Psoas muscle (tissue), 8 donors: ENCODE data around the gene DYNLT4. TPM values are rescaled to one million over a fixed set of nuclear protein-coding genes. Genes with fewer than 3 reads are reported as not detected.

Source experiments
- ATAC-seq, 4 donors: fragments of 200-7000 bp; cut with Tn5 transposase; one replicate each; pipeline ENCODE4 v1.9.1; 2020; ENCODE audit warnings: moderate library complexity in 3 of 4, mild to moderate bottlenecking in 2 of 4
- DNase-seq, 2 donors: peaks; one replicate each; pipeline ENCODE4 v3.0.0-alpha.2; 2020
- H3K27ac ChIP-seq: fragments of 200-600 bp; one replicate; pipeline ENCODE4 v1.8.0; 2022
- H3K27me3 ChIP-seq, 3 donors: fragments of 200-600 bp in 1 of 3; one replicate each; pipeline versions ENCODE4 v1.6.1 to v1.8.0; 2013 to 2022; ENCODE audit warnings: low read length in 2 of 3, mild to moderate bottlenecking in 2 of 3, moderate library complexity in 1 of 3; ENCODE audit not compliant: insufficient read depth in 3 of 3
- H3K36me3 ChIP-seq, 2 donors: fragments of 200-600 bp in 1 of 2; one replicate each; pipeline versions ENCODE4 v1.6.1 to v1.8.0; 2013 to 2022; ENCODE audit warnings: low read depth in 1 of 2, mild to moderate bottlenecking in 1 of 2, moderate library complexity in 1 of 2; ENCODE audit not compliant: insufficient read depth in 1 of 2
- H3K4me1 ChIP-seq: fragments of 200-600 bp; one replicate; pipeline ENCODE4 v1.8.0; 2022
- H3K4me3 ChIP-seq: fragments of 200-600 bp; one replicate; pipeline ENCODE4 v1.8.0; 2022; ENCODE audit warnings: mild to moderate bottlenecking
- H3K9me3 ChIP-seq: fragments of 200-600 bp; one replicate; pipeline ENCODE4 v1.8.0; 2022
- WGBS, 3 donors: extraction: QIAGEN DNeasy Blood & Tissue Kit; methylation state at CpG; one replicate each; pipeline versions ENCODE4 v1.1.6 to v1.1.7; 2013; 5-methylcytosine and 5-hydroxymethylcytosine counted together
- intact Hi-C, 2 donors: fragments of 100-400 bp; cut with DNase I; formaldehyde crosslinking; loops; one replicate each; pipeline versions ENCODE4 v1.11.0 to v1.14.2; 2022
- polyA plus RNA-seq, 3 donors: library from polyadenylated mRNA; stranded (reverse); fragments of 200-250 nt; gene quantifications; one replicate each; pipeline ENCODE4 v1.2.3, GENCODE V29; 2013
- total RNA-seq, 4 donors: library from RNA; stranded (reverse); fragmentation: NEBNext Ultra II Directional in 2 of 4; extraction: Animal tissue kit (Norgen Biotek cat#: 25700) in 2 of 4; gene quantifications; one replicate each; pipeline versions ENCODE4 v1.2.1 to v1.2.4, GENCODE V29; 2021 to 2023
- TF ChIP-seq, protein P1 (sequence below): fragments of 200-600 bp; IDR thresholded peaks from one replicate; pipeline ENCODE4 v1.8.0; 2022; ENCODE audit warnings: antibody characterized with exemption
- donor health status: healthy with polysubstance abuse.
- donor health status: DM: no; HTN: no; CAD: no; lungs with moderate emphysema.
- donor health status: Bipolar disorder and iron deficiency.
- donor health status: healthy.
- donor health status: DM: yes; HTN: yes; CAD: no.
- donor health status: DM: no; HTN: no; CAD: no.
- donor health status: DM: no; HTN: no; CAD: no.
- donor health status: DM: yes; HTN: yes; CAD: no.

DYNLT4 gene
- total and polyA plus RNA-seq, 7 donors = 0.06 to 0.59 (median 0.32) TPM; not detected in 2

DNA sequence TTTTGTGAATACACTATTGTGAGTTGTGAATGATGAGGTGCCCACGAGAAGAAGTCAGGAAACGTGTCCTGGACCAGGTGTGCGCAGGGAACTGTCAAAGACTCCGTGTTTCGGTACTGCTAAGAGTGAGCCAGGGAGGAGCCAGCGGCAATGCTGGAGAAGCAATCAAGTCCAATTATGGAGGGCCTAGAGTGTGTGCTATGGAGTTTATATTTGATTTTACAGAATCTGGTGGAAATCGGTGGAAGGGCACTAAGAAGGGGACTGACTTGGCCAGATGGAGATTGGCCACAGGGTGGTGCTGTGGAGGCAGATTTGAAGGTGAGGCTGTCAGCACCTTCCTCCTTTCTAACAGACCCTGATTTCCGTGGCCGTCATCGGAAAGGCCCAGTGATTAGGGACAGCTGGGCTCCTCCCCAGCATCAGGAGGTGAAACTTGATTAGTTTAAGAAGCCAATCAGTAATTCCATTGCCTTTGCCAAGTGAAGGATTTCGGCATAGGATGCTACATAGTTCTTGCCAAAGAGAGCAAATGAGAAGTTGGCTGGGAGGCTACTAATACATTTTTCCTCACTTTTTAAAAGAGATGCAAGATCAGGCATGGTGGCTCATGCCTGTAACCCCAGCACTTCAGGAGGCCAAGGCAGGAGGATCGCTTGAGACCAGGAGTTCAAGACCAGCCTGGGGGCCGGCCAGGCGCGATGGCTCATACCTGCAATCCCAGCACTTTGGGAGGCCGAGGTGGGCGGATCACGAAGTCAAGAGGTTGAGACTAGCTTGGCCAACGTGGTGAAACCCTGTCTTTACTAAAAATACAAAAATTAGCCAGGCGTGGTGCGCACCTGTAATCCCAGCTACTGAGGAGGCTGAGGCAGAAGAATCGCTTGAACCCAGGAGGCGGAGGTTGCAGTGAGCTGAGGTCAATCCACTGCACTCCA is 28.9 kb upstream of the DYNLT4 start:
- Histone ChIP-seq H3K27me3 (no peaks in the 10 kb centered on the region), H3K4me1 (no peaks in the 10 kb centered on the region), H3K36me3 (no peaks in the 10 kb centered on the region), H3K4me3 (no peak overlapping the region), H3K27ac (no peak overlapping the region), H3K9me3 (no peaks in the 10 kb centered on the region)
- DNase-seq = peak; percentile 83 to 90
- ATAC-seq = peak; percentile 79 to 89 (median 79)
- WGBS, 3 donors = 64 to 67% (median 65%) methylated on average over 23 of the region's 23 CpGs
- intact Hi-C loops = loop anchor here (5.0 to 10.0 kb wide), 3 partner anchors 151 to 466 kb away; partner anchors contain the start of gene EIF2B3 (in 1 of the 2)
- TF ChIP-seq, protein P1, sequence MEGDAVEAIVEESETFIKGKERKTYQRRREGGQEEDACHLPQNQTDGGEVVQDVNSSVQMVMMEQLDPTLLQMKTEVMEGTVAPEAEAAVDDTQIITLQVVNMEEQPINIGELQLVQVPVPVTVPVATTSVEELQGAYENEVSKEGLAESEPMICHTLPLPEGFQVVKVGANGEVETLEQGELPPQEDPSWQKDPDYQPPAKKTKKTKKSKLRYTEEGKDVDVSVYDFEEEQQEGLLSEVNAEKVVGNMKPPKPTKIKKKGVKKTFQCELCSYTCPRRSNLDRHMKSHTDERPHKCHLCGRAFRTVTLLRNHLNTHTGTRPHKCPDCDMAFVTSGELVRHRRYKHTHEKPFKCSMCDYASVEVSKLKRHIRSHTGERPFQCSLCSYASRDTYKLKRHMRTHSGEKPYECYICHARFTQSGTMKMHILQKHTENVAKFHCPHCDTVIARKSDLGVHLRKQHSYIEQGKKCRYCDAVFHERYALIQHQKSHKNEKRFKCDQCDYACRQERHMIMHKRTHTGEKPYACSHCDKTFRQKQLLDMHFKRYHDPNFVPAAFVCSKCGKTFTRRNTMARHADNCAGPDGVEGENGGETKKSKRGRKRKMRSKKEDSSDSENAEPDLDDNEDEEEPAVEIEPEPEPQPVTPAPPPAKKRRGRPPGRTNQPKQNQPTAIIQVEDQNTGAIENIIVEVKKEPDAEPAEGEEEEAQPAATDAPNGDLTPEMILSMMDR = peak; percentile 82

DNA sequence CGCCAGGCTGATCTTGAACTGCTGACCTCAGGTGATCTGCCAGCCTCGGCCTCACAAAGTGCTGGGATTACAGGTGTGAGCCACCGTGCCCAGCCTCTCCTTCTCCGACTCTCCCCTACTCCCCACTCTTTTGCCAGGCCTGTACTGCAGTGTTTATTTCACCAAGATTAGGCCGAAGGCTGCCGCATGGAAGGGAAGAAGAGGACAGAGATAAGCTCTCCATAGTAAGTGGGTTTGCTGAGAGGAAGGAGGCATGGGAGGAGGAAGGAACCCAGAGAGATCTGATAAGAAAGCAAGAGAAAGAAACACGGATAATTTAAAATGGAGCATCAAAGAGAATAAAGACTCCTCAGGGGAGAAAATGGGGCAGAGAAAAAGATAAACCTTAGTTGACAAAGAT is 27.2 kb upstream of the DYNLT4 start:
- H3K4me1 ChIP-seq = no peaks in the 10 kb centered on the region
- H3K36me3 ChIP-seq = no peaks in the 10 kb centered on the region
- TF ChIP-seq, protein P1 = no peak
- H3K9me3 ChIP-seq = no peaks in the 10 kb centered on the region
- H3K27ac ChIP-seq = no peak overlapping the region
- WGBS, 3 donors = 75 to 82% (median 78%) methylated on average over 7 of the region's 7 CpGs
- intact Hi-C loops = loop anchor here in 1 of 2 donors (10.0 kb wide), 1 partner anchor 170 kb away; no protein-coding TSS in a partner anchor
- no peaks in the 10 kb centered on the region for H3K27me3 ChIP-seq
- DNase-seq (peak in 1 of 2 donors; percentile 18), ATAC-seq (no peak)
- no peak overlapping the region for H3K4me3 ChIP-seq

DNA sequence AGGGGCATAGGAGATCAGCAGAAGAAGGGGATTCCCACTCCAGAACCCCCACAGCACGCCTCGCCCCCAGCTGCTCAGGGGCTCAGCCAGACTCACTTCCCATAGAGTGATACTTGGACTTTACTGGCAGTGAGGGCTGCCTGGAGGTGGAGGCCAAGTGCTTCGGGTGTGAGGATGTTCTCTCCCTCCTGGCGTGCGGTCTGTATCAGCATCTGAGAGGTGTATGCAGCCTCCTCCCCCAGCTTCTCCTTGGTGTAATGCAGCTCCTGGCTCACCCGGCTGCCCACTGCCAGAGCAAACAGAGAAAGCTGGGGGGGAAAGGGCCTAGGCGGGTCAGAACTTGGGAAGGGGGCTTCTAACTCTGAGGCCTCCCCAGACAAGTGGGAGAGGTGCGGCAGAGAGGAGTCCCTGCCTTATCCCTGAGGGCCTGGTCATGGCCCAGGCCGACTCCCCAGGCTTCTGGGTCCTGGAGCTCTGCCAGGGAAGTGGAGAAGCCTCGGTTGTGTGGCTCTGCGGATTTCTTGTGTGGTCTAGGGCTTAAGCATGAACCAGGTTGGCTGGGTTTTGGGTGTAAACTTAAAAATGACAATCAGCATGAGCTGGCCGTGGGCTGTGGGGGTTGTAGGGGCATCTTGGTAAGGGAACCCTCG is 25.0 kb upstream of the DYNLT4 start:
- H3K4me1 ChIP-seq = no peaks in the 10 kb centered on the region
- peak in 1 of 2 donors; percentile 39 for DNase-seq
- H3K9me3 ChIP-seq = no peaks in the 10 kb centered on the region
- intact Hi-C loops = loop anchor here in 1 of 2 donors (10.0 kb wide), 1 partner anchor 173 kb away; no protein-coding TSS in a partner anchor
- 69 to 70% (median 69%) methylated on average over 13 of the region's 13 CpGs for WGBS, 3 donors
- H3K36me3 ChIP-seq = no peaks in the 10 kb centered on the region
- no peak overlapping the region for H3K27ac ChIP-seq
- no peak overlapping the region for H3K4me3 ChIP-seq
- ATAC-seq = no peak
- TF ChIP-seq, protein P1 = no peak
- H3K27me3 ChIP-seq = no peaks in the 10 kb centered on the region

DNA sequence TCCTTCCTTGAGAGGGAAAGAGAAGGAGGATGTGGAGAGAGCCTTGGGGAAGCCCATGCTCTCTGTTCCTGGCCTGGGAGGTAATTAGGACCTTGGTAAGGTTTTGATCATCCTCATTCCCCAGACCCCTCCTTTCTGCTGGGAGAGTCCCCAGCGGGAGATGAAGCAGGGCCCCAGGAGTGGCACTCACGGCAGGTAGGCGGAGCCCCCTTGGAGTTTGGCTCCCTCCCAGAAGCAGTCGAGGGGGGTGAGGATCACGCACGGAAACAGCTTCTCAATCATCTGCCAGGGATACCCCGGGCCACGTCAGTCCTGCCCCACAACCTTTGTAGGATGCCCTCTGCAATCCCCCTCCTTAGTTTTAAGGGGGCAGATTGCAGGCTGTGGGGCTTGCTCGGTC is 24.4 kb upstream of the DYNLT4 start:
- H3K27me3 ChIP-seq = no peaks in the 10 kb centered on the region
- no peaks in the 10 kb centered on the region for H3K4me1 ChIP-seq
- no peaks in the 10 kb centered on the region for H3K9me3 ChIP-seq
- intact Hi-C loops = loop anchor here in 1 of 2 donors (10.0 kb wide), 1 partner anchor 173 kb away; no protein-coding TSS in a partner anchor
- TF ChIP-seq, protein P1 = no peak
- H3K27ac ChIP-seq = no peak overlapping the region
- ATAC-seq (no peak), DNase-seq (peak in 1 of 2 donors; percentile 30)
- H3K4me3 ChIP-seq = no peak overlapping the region
- no peaks in the 10 kb centered on the region for H3K36me3 ChIP-seq
- WGBS, 3 donors = 45 to 49% (median 48%) methylated on average over 9 of the region's 9 CpGs
